MM.1S (cell line): ENCODE measurements around the gene CELA2A.

Experiments
- EZH2 ChIP-seq: fragments of 300-600 bp; sonication (generic); optimal IDR thresholded peaks from 2 replicates; pipeline ENCODE3; 2017; ENCODE audit warnings: low read depth, mild to moderate bottlenecking, antibody characterized with exemption, low read length, mixed read lengths
- EZH2phosphoT487 ChIP-seq: fragments of 300-600 bp; sonication (generic); IDR thresholded peaks from 2 replicates; pipeline ENCODE4 v1.6.1; 2018; ENCODE audit warnings: antibody characterized with exemption, low read length
- TF ChIP-seq, protein P1 (sequence below): fragments of 300-600 bp; sonication (generic); IDR thresholded peaks from 2 replicates; pipeline ENCODE4 v1.5.1; 2016; ENCODE audit warnings: antibody characterized with exemption, low read length, mixed read lengths

DNA sequence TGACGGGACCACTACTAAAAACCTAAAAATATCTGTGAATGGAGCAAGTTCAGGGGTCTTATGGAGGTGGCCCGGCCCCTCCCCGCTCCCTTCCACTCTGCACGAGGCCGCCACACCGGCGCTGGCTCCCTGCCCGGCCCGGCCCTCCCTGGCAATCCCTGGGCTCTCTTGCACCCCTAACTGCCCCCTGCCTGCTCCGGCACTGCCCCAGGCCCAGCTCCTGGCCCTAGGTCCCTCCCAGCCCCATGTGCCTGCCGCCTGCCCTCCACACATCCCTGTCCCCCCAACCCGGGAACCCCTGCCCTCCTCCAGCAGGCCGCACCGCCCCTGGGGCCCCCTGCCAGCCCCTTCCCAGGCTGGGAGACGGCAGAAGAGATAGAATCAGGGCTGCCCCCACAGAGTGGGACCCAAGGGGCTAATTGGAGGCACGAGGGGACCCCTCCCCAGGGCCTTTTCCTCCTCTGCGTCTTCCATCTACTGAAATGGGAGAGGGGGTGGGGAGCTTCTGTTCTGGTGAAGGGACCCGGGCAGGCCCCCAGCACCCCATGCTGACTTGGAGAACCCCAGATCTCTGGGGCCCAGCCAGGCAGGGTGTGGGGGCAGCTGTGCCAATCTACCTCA, 27.6 kb upstream of the CELA2A start:
- TF ChIP-seq, protein P1, sequence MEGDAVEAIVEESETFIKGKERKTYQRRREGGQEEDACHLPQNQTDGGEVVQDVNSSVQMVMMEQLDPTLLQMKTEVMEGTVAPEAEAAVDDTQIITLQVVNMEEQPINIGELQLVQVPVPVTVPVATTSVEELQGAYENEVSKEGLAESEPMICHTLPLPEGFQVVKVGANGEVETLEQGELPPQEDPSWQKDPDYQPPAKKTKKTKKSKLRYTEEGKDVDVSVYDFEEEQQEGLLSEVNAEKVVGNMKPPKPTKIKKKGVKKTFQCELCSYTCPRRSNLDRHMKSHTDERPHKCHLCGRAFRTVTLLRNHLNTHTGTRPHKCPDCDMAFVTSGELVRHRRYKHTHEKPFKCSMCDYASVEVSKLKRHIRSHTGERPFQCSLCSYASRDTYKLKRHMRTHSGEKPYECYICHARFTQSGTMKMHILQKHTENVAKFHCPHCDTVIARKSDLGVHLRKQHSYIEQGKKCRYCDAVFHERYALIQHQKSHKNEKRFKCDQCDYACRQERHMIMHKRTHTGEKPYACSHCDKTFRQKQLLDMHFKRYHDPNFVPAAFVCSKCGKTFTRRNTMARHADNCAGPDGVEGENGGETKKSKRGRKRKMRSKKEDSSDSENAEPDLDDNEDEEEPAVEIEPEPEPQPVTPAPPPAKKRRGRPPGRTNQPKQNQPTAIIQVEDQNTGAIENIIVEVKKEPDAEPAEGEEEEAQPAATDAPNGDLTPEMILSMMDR, result no peak
- TF ChIP-seq EZH2phosphoT487 (no peak), EZH2 (no peak)
